Endothelial cell of hepatic sinusoid (primary cell): ENCODE results near the gene SEC24C.

Experiments
- in situ Hi-C: cut with HindIII; loops from 2 replicates; pipeline ENCODE4 v1.10.0; 2017; ENCODE audit warnings: low sequenced_read_pairs

SEC24C gene

DNA sequence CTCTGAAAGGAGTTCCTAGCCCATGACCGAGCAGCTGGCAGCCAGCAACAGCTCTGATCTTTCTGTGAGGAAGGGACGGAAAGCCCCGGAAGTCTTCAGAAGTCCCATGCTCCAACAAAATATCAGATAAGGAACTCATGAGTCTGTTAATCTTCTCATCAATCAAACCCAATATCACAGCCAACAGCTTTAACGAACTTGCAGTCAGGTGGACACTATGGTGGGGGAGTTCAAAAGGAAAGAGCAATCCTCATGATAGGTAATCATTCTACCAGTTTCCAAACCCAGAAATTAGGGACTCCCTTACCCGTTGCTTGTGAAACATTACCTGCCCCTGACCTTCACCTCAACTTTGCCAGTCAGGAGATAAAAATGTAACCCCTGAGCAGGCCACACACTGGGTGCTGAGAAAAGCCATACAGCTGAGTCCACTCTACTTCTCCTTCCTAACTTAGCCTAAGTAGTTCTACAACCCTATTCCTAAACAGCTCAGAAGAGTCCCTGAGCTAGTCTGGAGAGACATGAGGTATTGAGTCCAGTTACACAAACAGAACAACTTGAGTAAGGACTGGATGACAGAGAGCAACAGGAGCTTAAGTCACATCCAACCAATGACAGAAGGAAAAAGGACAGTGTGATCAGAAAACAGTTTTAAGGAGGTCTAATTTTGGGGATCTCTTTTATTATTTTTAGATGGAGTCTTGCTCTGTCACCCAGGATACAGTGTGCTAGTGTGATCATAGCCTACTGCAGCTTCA lies 65.1 kb downstream of the SEC24C start:
- in situ Hi-C loops: no loop called here

DNA sequence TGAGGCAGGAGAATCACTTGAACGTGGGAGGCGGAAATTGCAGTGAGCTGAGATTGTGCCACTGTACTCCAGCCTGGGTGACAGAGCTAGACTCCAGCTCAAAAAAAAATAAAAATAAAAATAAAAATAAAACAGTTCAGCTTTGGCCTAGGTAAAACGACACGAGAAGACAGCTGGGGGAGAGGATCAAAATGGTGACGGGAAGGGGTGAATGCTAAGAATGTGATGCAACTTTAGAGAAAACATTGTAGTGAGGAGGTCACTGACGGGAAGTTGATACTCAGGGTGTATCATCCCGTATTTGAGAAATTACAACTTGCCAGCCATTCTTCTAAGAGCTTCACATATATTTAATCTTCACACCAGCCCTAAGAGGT lies 66.2 kb downstream of the SEC24C start:
- in situ Hi-C loops: loop anchor here (5.0 kb wide), 1 partner anchor 37 kb away; no protein-coding TSS in a partner anchor

DNA sequence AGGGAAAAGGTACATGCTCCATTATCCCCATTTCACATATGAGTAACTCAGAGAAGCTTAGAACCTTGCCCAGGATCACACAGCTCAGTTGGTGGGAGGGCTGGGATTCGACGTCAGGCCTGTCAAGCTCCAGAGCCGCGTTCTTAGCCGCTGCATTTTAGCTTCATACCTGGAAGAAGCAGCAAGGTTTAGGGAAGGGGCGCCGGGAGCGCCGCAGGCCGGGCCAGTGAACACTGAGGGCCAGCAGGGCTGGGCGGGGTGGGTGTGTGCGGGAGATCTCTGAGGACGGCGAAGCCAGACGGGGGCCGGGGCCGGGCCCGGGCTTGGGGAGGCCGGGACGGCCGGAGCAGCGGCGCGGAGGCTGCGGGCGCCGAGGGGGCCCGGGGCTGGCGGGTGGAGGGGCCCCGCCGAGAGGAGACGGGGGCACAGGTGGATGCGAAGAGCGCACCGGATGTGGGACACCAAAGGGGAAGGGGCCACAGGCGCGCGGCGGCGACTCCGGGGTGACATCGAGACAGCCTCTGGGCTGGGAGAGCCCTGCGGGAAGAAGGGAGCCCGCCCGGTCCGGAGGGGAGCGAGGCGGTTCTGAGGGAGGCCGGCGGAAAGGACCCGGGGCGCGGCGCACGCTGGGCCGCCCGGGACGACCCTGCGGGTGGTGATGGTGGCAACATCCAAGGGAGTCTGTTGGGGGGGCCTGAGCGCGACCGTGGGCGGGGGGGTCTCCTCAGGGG lies 66.7 kb downstream of the SEC24C start:
- in situ Hi-C loops: loop anchor here (5.0 kb wide), 1 partner anchor 36 kb away; no protein-coding TSS in a partner anchor

DNA sequence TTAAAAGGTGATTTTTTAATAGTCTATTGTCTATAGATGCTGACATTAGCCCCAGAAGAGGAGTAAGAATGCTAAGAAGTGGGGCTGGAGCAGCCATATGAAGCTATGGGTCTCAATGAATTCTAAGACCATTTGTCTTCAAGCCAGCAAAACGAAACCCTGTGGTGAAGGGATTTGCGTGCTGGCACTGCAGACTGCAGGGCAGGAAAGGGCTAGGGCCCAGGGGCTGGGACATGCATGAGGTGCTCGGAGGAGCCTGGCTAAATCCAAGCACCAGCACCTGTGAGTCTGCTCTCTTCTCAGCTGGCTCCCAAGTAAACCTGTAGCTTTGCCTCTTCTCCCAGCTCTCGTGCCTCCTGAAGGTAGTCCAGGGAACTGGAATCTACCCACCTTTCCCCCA lies 68.5 kb downstream of the SEC24C start:
- in situ Hi-C loops: loop anchor here (5.0 kb wide), 1 partner anchor 35 kb away; no protein-coding TSS in a partner anchor

DNA sequence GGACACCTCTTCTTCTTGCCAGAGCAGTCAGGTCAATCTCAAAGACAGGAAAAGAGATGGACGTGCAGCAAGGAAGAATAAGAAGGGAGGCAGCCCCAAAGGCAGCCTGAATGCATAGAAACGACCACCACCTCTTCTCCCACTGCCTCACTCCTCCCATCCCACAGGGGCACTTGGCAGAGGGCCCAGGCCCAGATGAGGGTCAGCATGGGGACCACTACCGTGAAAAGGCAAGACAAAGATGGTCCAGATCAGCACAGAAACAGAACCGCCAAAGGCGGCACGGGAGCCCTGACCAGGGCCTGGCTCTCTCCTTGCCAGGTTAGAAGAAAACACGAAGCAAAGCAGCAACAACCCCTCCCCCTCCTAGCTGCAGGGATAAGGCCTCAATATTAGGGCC lies 69.2 kb downstream of the SEC24C start:
- in situ Hi-C loops: loop anchor here (5.0 kb wide), 1 partner anchor 34 kb away; no protein-coding TSS in a partner anchor

DNA sequence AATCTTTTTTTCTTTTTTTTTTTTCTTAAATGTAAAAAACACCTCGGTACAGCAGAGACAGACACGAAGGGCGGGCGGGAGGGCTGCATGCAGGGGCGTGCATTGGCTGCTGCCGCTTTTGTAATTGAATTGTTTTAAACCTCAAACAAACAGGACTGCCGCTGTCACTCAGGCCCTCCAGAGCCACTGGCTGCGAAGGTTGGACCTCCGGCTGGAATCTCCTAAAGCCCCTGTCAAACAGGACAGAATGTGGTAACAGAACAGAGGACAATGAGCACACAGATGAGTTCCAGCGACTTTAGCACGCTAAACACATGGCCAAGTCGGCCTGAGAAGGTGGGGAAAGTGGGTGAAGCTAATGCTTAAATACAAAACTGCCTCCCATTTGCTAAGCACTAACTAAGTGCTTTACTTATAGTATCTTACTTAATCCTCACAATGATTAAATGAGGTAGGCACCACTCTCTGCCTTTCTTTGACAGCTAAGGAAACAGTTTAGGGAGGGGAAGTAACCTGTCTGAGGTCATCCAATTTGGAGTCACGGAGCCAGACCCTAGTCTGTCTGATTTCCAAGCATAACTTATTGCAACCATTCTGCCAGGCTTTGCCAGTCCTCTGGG lies 70.2 kb downstream of the SEC24C start:
- in situ Hi-C loops: loop anchor here (5.0 kb wide), 1 partner anchor 33 kb away; no protein-coding TSS in a partner anchor

DNA sequence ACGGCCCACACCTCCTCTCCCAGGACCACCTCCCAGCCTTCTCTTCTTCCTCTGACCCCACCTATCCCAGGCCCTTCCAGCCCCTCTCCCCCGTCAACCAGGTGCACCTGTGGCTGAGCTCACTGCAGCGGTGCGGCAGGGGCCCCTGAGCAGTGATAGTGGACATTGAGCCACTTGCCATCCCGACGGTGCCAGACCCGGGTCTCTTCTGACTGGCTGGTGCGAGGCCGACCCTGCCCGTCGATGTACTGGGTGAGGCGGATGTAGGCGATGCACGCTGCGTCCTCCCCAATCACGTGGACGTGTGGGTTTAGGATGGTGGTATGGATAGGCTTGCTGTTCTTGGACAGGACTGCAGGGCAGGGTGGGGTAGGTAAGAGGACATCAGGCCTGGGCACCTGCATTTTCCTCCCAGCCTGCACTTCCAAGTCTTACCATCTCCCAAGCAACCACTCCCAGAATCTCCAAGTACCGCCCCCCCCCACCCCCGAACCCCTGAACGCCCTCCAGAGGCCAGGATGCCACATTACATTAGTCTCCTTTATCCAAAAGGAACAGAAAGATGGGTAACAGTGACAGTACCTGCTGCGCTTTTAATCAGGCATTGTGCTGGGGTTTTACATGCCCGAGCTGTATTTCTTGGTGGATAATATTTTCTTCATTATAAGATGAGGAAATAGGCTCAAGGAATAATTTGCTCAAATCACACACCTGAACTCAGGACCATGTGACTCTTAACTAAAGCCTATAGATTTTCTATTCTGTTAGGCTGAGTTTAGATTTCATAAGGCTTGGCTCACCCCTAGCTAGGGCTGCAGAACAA lies 70.9 kb downstream of the SEC24C start:
- in situ Hi-C loops: loop anchor here (5.0 kb wide), 1 partner anchor 32 kb away; no protein-coding TSS in a partner anchor

DNA sequence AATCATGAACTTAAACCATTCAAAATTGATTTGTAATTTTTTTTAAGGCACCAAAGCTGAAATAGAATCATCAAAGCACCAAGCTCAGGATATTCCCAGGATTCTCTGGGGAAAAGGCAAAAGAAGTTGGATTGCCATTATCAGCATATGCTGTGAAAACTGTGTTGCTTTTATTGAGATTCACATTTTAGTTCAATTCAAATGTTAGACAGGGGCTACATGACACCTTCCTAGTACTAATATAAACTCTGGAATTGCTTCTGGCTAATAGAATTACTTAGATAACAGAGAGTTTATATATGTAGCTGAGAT lies 71.5 kb downstream of the SEC24C start:
- in situ Hi-C loops: no loop called here

DNA sequence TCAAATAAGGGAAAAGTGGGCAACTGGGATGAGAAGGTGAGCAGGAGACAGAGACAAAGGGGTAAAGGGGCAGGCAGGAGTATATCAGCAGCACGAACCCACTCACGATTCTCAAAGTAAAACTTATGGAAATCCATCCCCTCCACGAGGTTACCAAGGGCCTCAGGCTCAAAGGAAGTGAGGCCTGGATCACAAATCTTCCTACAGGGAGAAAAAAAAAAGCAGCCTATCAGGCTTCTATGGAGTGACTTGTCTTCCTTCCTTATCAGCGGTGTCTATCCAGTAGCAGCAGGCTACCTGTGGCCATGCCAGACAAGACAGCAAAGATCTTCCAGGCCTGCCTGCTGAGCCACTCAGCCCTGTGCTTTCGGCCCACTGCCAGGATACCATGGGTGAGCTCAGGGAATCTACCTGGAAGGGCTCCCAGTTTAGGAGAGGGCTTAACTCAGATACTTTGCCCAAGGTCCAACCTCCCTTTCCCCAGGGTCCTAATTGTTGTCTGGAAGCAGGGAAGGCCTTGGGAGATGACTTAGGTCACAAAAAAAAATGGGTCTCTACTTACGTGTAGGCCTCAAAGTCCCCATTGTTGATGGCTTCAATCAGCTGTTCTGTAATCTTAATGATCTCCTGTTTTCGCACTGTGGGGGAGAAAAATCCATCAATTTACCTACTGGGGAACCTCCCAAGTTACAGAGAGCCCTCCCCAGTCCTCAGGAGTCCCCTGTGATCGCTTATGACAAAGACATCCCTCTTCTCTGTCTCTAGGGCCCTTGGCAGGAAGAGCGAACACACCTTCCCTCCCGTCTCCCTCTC lies 73.0 kb downstream of the SEC24C start:
- in situ Hi-C loops: no loop called here

DNA sequence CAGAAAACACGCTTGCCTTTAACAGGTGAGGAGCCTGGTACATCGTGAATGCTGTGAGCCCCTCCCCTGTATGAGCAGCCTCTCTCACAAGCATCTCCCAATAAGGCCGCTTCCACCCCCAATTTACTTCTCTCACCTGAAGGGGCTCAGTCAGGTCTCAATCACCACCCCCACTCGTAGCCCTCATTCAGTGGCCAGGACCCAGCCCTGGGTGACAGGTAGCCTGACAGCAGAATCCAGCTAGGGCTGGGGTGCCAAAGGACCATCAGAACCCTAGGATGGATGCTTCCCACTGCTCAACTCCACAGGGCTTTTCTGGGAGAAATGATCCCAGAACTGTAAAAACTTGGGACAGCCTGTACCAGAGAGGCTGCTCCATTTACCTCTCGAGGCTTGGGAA lies 73.7 kb downstream of the SEC24C start:
- in situ Hi-C loops: no loop called here

DNA sequence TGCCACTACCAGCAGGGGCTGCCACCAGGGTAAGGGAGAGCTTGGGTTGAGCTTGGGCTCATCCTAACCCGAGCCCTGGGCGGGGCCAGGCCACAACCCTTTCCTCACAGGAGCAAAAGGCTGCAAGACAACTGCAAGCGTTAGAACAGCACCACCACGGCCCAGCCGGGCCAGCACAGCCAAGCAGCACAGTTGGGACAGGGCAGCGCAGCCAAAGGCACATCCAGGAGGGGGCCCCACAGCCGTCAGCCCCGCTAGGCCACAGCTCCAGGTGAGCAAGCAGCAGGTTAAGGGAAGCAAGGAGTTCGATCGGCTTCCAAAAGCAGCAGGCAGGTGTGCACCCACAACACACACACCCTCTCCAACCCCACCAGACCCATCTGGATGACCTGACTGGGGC lies 74.2 kb downstream of the SEC24C start:
- in situ Hi-C loops: no loop called here

DNA sequence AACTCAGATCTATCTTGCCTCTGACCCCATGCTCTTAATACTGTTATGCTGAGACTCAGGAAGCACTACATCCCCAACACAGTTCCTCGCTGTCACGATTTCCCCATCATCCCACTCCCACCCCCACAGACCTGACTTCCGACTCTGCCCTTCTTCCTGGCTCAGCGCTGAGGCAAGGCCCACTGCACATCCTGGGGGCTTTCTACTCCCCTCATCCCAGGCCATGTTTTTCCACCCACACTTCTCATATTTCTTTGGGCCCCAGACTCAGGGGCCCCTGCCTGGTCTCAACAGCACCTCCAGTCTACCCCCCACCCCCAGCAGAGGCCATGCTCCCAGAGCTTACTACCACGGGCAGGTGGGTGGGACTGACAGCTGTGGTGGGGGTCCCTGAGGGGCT lies 74.9 kb downstream of the SEC24C start:
- in situ Hi-C loops: no loop called here

DNA sequence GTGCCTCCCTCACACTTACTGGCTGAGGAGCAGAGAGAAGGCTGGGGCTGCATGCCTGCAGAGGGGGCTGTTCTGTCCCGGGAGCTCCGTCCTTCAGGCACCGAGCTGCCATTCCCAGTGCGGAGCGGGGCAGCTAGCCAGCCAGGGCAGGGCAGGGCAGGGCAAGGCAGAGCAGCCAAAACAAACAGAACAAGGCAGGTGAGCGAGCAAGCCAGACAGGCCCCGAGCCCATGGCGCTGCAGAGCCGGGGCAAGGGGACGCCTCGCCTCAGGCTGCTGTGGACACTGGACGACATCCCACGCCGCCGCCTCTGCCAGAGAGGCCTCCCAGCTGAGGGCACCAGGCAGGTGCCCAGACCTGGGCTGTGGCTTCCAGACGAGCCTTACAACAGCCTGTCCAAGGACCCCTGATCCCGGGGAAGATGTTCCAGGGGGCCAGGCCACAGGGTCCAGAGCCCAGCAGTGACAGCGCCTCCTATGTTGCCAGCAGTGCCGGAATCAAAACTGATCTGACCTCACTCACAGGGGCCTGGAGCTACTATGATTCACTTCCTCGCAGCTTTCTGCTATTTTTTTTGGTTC lies 75.4 kb downstream of the SEC24C start:
- in situ Hi-C loops: no loop called here
